ENCODE measurements around the gene ZSCAN9. TPM values are rescaled to one million over a fixed set of nuclear protein-coding genes. Genes with fewer than 3 reads are reported as not detected.

Gene ZSCAN9
- total RNA-seq (ENCODE audit: low replicate concordance): 4.2 and 9.8 TPM in 2 replicates

DNA sequence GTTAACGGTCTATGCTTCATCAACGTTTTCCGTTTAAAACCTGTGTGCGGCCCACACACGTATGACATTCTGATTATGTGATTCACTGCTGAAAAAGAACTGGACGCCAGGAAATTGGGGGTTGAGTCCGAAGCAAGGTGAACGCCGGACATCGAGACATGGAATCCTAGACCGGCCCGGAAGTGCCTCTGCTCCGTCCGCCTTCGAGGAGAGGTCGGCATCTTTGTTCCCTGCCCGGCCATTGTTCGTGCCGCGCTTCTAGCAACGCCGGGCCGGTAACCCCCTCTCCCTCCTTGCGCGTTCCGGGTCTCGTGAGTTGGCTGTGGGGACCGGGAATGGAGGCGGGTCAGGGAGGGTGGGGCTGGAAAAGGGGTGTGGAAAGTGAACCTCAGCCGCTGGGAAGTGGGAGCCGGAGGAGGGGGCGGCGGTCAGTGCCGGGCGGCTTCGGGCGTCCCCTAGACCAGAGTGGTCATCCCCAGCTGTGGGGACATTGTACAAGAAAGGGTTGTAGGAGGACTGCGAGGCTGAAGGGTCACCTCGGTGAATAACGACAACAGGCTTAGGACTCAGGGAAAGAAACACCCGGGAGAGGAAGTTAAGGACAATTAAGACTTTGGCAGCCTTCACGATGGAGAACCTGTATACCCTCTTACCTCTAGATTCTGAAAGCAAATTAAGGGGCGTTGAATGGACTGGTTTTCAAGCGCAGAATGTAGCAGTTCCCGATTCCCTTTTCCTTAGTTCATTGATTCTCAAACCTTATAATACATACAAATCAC is at the start of gene ZSCAN9:
Gene ZSCAN9, plus strand, starts transcription at position 220 of the 779 bp plus-strand sequence. CDS start 1,810 bp downstream, outside the sequence.

DNA sequence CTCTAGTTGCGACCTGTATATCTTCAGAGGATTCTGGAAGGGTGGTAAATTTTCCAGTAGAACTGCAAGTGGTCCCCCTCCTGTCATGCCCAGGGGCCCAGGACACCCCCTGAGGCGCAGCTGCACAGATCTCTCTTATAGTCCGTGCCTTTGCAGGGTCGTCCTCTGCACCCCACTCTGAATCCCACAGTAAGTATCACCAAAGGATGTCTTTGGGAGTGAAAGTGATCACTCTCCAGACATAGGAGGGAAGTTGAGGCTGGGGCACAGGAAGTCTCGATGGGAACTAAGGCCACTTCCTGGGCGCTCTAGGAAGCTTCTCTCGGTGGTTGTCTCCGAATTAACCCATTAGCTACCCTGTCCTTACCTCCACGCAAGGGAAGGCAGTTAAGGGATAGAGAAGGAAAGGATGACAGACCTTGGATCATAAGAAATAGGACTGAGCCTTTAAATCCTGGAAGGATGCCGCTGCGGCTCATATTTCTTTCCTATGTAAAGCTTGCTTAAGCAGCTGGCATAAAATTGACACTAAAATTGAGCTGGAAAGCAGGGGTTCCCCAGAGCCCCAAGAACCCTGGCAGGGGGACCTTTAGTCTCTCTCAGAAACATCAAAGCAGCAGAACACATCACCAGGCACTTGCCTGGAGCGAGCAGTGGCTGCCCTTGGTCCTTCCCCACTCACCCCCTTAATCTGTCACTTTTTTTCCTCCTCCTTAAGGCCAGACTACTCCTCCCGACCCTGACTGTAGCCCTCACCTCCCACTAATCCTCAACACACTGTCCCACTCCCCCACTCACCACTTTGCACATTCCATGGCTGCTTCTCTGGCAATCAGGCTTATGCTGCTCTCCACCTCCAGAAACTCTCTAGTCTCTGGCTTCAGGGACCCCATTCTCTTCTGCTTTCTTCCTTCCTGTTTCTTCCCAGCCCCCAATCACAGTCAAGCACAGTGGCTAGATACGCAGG is 27.2 kb downstream of the ZSCAN9 start, which contains the start of gene ZKSCAN4:
Gene ZKSCAN4, minus strand, starts transcription at position 261 of the 967 bp plus-strand sequence. CDS start 289 bp downstream, outside the sequence.

DNA sequence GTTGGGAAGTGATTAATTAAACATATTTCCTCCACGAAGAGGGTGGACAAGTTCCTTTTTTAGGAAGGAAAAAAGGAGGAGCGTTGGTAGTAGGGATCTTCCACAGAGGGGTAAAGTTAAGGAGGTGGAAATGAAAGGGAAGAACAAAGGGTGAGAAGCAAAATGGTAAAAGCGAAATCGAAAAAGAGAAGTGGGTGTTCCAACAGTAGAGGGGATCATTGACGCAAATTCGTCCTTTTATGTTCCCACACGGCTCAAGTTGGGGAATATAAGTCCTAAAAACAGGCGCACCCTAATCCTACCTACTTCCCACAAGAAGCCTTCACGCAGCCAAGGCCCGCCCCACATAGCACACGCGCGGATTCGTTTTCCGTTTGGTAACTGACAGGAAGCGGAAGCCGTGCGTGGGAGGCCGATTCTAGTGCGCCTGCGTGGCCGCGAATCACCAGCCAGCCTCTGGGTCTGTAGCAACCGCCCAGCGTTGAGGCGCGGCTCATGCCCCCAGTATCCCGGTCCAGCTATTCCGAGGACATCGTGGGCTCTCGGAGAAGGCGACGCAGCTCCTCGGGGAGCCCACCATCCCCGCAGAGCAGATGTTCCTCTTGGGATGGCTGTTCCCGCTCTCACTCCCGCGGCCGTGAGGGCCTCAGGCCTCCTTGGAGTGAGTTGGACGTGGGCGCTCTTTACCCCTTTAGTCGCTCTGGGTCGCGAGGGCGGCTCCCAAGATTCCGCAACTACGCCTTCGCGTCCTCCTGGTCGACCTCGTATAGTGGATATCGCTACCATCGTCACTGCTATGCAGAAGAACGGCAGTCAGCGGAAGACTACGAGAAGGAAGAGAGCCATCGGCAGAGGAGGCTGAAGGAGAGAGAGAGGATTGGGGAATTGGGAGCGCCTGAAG is 34.1 kb downstream of the ZSCAN9 start, which contains the start of gene NKAPL:
Gene NKAPL, plus strand, starts transcription at position 421 of the 901 bp plus-strand sequence. Its CDS starts 75 bp downstream, at position 496.

DNA sequence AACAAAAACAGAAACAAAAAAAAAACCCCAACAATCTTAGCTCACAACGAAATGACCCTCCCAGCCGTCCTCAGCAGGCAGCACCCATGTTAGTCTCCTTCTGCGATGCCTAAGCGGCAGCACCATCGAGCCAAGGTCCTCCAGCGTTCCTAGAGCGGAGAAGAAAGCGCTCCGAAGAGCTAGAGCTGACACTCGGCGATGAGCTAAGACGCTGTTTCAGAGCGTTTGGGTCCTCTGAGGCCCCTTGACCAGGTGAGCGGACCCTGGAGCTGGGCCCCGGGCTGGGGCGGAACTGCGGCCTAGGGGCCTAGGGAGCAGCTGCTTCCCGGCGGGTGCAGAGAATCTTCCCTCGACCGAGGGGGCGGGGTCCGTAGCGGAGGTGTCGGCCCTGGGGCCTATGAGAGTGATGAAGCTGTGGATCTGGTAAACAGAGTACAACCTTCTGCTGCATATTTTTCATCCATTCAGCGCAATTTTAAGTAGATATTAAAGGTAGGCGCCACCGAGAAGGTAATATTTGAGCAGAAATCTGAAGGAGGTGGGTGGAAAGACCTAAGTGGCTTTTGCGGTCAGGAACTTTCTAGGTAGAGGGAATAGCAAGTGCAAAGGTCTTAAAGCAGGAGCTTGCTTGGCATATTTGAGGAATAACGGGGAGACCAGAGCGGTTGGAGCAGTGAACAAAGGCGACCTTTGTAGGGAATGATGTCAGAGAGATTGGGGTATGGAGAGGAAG is 42.1 kb downstream of the ZSCAN9 start, which contains the start of gene ZSCAN26:
Gene ZSCAN26, plus strand, starts transcription at position 182 of the 733 bp plus-strand sequence. CDS start 4,777 bp downstream, outside the sequence.

DNA sequence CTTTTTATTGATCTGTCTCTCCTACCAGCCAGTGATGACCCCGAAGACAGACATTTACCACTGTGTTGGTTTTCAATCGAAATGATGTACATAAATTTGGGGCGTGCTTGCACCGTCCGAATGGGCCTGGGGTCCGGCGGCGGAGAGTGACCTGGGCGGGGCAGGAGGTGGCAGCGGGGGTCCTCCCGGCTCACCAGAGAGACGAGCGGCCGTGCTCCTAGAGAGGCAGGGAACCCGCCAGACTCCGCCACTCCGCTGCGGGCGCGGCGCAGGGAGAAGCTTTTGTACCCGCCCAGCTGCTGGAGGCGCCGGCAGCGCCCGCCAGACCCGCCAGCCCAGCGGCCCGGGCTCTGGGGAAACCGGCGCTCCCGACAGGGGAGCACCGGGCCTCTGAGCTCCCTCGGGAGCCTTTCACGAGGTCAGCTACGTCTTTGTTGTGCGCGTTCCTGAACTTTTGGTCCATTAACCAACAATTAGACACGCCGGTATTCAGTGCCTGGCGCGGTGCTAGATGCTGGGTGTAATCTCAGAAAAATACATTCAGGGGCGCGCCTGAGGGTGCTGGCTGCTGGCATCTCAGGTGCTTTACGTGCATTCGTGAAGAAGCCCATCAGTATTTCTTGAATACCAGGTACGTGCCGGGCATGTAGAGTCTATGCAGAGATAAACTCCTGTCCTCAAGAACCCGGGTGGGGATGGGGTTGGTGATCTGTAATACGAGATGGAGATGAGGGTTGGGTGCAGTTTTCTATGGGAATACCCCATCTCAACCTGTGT is 56.4 kb downstream of the ZSCAN9 start, which contains the start of gene PGBD1:
Gene PGBD1, plus strand, starts transcription at position 285 of the 777 bp plus-strand sequence. CDS start 2,242 bp downstream, outside the sequence.

Other genes starting within 250 kb of the ZSCAN9 start
- 0.30 and 0.47 TPM in 2 replicates for gene ZNF165, start 144.7 kb upstream of the ZSCAN9 start, total RNA-seq (ENCODE audit: low replicate concordance)
- 0.82 and 2.7 TPM in 2 replicates for gene ZSCAN16, start 100.7 kb upstream of the ZSCAN9 start, total RNA-seq (ENCODE audit: low replicate concordance)
- 10.5 and 11.2 TPM in 2 replicates for gene ZKSCAN8, start 83.4 kb upstream of the ZSCAN9 start, total RNA-seq (ENCODE audit: low replicate concordance)
- 3.7 and 5.3 TPM in 2 replicates for gene ZKSCAN4, start 27.0 kb downstream of the ZSCAN9 start, total RNA-seq (ENCODE audit: low replicate concordance)
- gene NKAPL, start 34.0 kb downstream of the ZSCAN9 start, total RNA-seq (ENCODE audit: low replicate concordance): 0.75 and 1.4 TPM in 2 replicates
- 11.5 and 12.0 TPM in 2 replicates for gene ZSCAN26, start 41.9 kb downstream of the ZSCAN9 start, total RNA-seq (ENCODE audit: low replicate concordance)
- gene PGBD1, start 56.3 kb downstream of the ZSCAN9 start, total RNA-seq (ENCODE audit: low replicate concordance): 1.9 and 4.3 TPM in 2 replicates
- 16.8 and 21.2 TPM in 2 replicates for gene ZSCAN31, start 110.9 kb downstream of the ZSCAN9 start, total RNA-seq (ENCODE audit: low replicate concordance)
- 4.6 and 5.2 TPM in 2 replicates for gene ZKSCAN3, start 124.7 kb downstream of the ZSCAN9 start, total RNA-seq (ENCODE audit: low replicate concordance)
- 3.2 and 3.8 TPM in 2 replicates for gene ZSCAN12, start 174.5 kb downstream of the ZSCAN9 start, total RNA-seq (ENCODE audit: low replicate concordance)
- gene ZSCAN23, start 218.2 kb downstream of the ZSCAN9 start, total RNA-seq (ENCODE audit: low replicate concordance): 0.94 and 2.4 TPM in 2 replicates